ENCODE results near the gene GRID1. TPM values are rescaled to one million over a fixed set of nuclear protein-coding genes. Genes with fewer than 3 reads are reported as not detected.

GRID1 gene
- total and polyA plus RNA-seq, 10 donors = 0.06 to 0.42 (median 0.15) TPM; not detected in 4

DNA sequence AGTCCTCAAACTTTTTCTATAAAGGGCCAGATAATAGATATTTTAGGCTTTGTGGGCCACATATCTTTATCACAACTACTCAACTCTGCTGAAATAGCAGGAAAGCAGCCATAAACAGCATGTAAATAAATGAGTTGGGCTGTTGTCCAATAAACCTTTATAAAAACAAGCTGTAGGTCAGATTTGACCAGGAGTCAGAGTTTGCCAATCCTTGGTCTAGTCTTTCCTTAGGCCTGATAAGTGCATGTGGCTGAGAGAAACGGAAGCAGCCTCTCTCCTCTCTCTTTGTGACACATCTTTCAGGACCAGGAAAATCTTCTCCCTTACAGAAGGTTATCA lies 724.5 kb downstream of the GRID1 start:
- TF ChIP-seq POLR2A (IDR thresholded peaks at IDR 0.05) (no peak), POLR2AphosphoS5 (IDR thresholded peaks at IDR 0.05) (no peak)
- TF ChIP-seq, protein P1, sequence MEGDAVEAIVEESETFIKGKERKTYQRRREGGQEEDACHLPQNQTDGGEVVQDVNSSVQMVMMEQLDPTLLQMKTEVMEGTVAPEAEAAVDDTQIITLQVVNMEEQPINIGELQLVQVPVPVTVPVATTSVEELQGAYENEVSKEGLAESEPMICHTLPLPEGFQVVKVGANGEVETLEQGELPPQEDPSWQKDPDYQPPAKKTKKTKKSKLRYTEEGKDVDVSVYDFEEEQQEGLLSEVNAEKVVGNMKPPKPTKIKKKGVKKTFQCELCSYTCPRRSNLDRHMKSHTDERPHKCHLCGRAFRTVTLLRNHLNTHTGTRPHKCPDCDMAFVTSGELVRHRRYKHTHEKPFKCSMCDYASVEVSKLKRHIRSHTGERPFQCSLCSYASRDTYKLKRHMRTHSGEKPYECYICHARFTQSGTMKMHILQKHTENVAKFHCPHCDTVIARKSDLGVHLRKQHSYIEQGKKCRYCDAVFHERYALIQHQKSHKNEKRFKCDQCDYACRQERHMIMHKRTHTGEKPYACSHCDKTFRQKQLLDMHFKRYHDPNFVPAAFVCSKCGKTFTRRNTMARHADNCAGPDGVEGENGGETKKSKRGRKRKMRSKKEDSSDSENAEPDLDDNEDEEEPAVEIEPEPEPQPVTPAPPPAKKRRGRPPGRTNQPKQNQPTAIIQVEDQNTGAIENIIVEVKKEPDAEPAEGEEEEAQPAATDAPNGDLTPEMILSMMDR (IDR thresholded peaks at IDR 0.05 in 8 of 11, conservative IDR thresholded peaks at IDR 0.05 in 3 of 11) = no peak
- no peaks in the 10 kb centered on the region for H3K4me1 ChIP-seq
- H3K27me3 ChIP-seq (replicated peaks in 1 of 7) = no peaks in the 10 kb centered on the region
- DNase-seq = no peak
- no peak overlapping the region for H3K4me3 ChIP-seq
- WGBS, 5 donors = 67 to 86% (median 79%) methylated on average over 1 of the region's 1 CpG
- no peaks in the 10 kb centered on the region for H3K36me3 ChIP-seq
- intact Hi-C loops (cut with DNase I; ENCODE audit: low total_unique reads) = no loop called here
- no peaks in the 10 kb centered on the region for H3K9me3 ChIP-seq
- H3K27ac ChIP-seq = no peak overlapping the region

DNA sequence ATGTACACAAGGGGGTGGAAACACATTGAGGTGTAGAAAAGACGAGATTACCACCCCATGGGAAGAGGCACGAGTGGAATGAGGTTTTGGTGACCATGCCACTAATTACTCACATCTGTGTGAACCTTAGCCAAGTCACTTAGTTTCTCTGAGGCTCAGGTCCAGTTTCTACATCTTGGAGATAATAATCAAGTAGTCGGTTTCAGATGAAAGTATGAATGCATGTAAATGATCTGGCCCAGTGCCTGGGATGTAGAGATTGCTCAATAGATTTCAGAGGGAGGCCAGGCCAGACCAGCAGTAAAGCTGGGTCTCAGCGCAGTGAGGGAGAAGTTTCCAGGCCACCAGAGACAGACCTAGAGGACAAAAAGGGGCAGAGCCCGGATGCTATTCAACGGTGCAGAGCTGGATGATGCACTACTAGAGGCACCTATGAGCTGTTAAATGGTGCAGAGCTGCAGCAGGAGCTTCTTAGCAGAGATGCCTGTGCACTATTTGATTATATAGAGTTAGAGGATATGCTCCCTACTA lies 725.1 kb downstream of the GRID1 start:
- intact Hi-C loops (cut with DNase I; ENCODE audit: low total_unique reads) = no loop called here
- WGBS, 5 donors = 72 to 86% (median 76%) methylated on average over 6 of the region's 6 CpGs
- TF ChIP-seq POLR2A (IDR thresholded peaks at IDR 0.05) = no peak
- TF ChIP-seq POLR2AphosphoS5 (IDR thresholded peaks at IDR 0.05) = no peak
- TF ChIP-seq, protein P1 (IDR thresholded peaks at IDR 0.05 in 8 of 11, conservative IDR thresholded peaks at IDR 0.05 in 3 of 11) = no peak

DNA sequence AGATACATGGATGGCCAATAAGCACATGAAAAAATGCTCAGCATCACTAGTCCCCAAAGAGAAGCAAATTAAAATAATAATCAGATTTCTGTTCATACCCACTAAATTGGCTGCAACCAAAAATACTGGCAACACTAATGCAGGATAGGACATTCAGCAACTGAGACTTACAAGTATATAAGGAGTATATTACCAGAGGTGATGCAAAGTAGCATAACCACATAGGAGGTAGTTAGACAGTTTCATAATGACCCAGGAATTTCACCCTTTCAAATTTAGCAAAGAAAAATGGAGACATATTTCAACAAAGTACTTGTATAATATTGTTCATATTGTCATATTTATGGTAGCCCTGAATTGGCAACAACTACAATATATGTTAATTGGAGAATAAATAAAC lies 727.8 kb downstream of the GRID1 start:
- no peak for TF ChIP-seq POLR2AphosphoS5 (IDR thresholded peaks at IDR 0.05)
- no peak for TF ChIP-seq POLR2A (IDR thresholded peaks at IDR 0.05)
- TF ChIP-seq, protein P1 (IDR thresholded peaks at IDR 0.05 in 8 of 11, conservative IDR thresholded peaks at IDR 0.05 in 3 of 11) = no peak
- intact Hi-C loops (cut with DNase I; ENCODE audit: low total_unique reads) = no loop called here
- H3K36me3 ChIP-seq = no peaks in the 10 kb centered on the region
- H3K4me3 ChIP-seq = no peak overlapping the region
- H3K9me3 ChIP-seq = no peaks in the 10 kb centered on the region
- H3K27ac ChIP-seq = no peak overlapping the region
- H3K4me1 ChIP-seq = no peaks in the 10 kb centered on the region
- no peaks in the 10 kb centered on the region for H3K27me3 ChIP-seq (replicated peaks in 1 of 7)
- DNase-seq = no peak

More for the DNA sequence above, 725.1 kb downstream of the GRID1 start:
- DNase-seq = no peak
- Histone ChIP-seq H3K4me3 (no peak overlapping the region), H3K4me1 (no peaks in the 10 kb centered on the region), H3K36me3 (no peaks in the 10 kb centered on the region), H3K27me3 (replicated peaks in 1 of 7) (no peaks in the 10 kb centered on the region), H3K9me3 (no peaks in the 10 kb centered on the region), H3K27ac (no peak overlapping the region)

GRCh38 chr10:85635650-85636049 lies 730.9 kb downstream of the GRID1 start:
- H3K27me3 ChIP-seq (replicated peaks in 1 of 7) = no peaks in the 10 kb centered on the region
- DNase-seq = no peak
- H3K9me3 ChIP-seq = no peaks in the 10 kb centered on the region
- no peak overlapping the region for H3K27ac ChIP-seq
- H3K4me1 ChIP-seq = no peaks in the 10 kb centered on the region
- H3K36me3 ChIP-seq = no peaks in the 10 kb centered on the region
- WGBS, 5 donors = 67 to 73% (median 69%) methylated on average over 5 of the region's 5 CpGs
- intact Hi-C loops (cut with DNase I; ENCODE audit: low total_unique reads) = no loop called here
- no peak overlapping the region for H3K4me3 ChIP-seq
- TF ChIP-seq, protein P1 (IDR thresholded peaks at IDR 0.05 in 8 of 11, conservative IDR thresholded peaks at IDR 0.05 in 3 of 11) = no peak
